HG03439 (cell line): ENCODE data around the gene STARD10.

Experiments
- ATAC-seq: cut with Tn5 transposase; IDR thresholded peaks from one replicate; pipeline ENCODE4 v1.9.1; 2021; ENCODE audit warnings: mild to moderate bottlenecking, moderate library complexity; ENCODE audit not compliant: unreplicated experiment

The STARD10 gene

GRCh38 chr11:72732329-72732728 lies 61.5 kb downstream of the STARD10 start:
- no peak for ATAC-seq

- ATAC-seq = no peak
Observed at GRCh38 chr11:72730737-72731136, 63.1 kb downstream of the STARD10 start.

GRCh38 chr11:72730243-72730642 lies 63.6 kb downstream of the STARD10 start:
- ATAC-seq = no peak

- no peak for ATAC-seq
Observed at GRCh38 chr11:72727521-72727920, 66.3 kb downstream of the STARD10 start.

GRCh38 chr11:72726266-72727220 lies 67.3 kb downstream of the STARD10 start:
- no peak for ATAC-seq

GRCh38 chr11:72725724-72726028 lies 68.2 kb downstream of the STARD10 start:
- no peak for ATAC-seq

- no peak for ATAC-seq
Observed at GRCh38 chr11:72724851-72725723, 68.8 kb downstream of the STARD10 start.

- no peak for ATAC-seq
Observed at GRCh38 chr11:72724021-72724551, 69.8 kb downstream of the STARD10 start.

GRCh38 chr11:72723508-72723907 lies 70.3 kb downstream of the STARD10 start:
- no peak for ATAC-seq

GRCh38 chr11:72722050-72722748 lies 71.6 kb downstream of the STARD10 start:
- ATAC-seq = peak; percentile 52

GRCh38 chr11:72721689-72722049 lies 72.2 kb downstream of the STARD10 start:
- no peak for ATAC-seq

GRCh38 chr11:72721276-72721675 lies 72.6 kb downstream of the STARD10 start:
- no peak for ATAC-seq

GRCh38 chr11:72720784-72721183 lies 73.1 kb downstream of the STARD10 start:
- ATAC-seq = no peak

GRCh38 chr11:72720047-72720446 lies 73.8 kb downstream of the STARD10 start:
- no peak for ATAC-seq

GRCh38 chr11:72719551-72719950 lies 74.3 kb downstream of the STARD10 start:
- no peak for ATAC-seq

GRCh38 chr11:72719144-72719543 lies 74.7 kb downstream of the STARD10 start:
- no peak for ATAC-seq

- ATAC-seq = no peak
Observed at GRCh38 chr11:72718101-72718501, 75.7 kb downstream of the STARD10 start.

- ATAC-seq = no peak
Observed at GRCh38 chr11:72716788-72717435, 76.9 kb downstream of the STARD10 start.

- ATAC-seq = no peak
Observed at GRCh38 chr11:72716290-72716689, 77.6 kb downstream of the STARD10 start.

GRCh38 chr11:72712841-72713240 lies 81.0 kb downstream of the STARD10 start:
- ATAC-seq = no peak
